ENCODE data around the gene OAS3.
"Not testable (repeated sequence)": the region's sequence is repeated elsewhere in the genome, so short reads cannot be mapped to it uniquely, and the experiment has no call there.

The OAS3 gene

DNA sequence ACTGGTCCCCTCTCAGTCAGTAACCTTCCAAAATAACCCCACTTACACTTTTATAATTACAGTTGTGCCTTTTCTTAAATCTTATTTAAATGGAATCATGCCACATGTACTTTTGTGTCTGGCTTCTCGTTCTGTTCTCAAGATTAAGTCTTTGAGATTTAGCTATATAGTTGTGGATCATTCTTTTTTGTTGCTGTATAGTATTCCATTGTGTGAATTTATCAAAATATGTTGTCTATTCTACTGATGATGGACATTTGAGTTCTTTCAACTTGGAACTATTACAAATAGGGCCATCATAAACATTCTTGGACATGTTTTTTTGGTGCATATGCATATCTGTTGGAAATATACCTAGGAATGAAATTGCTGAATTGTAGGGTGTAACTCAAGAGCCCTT is 9.0 kb downstream of the OAS3 start:
- Histone ChIP-seq H3K79me2 (ENCODE audit: low read length) (no peaks in the 10 kb centered on the region), H3K9ac (ENCODE audit: low read length) (no peak overlapping the region), H3K4me3 (ENCODE audit: low read length) (no peak overlapping the region), H4K20me1 (ENCODE audit: insufficient read depth, low read length) (no peaks in the 10 kb centered on the region), H3K9me3 (ENCODE audit: insufficient read depth, low read length) (no peaks in the 10 kb centered on the region), H2AFZ (ENCODE audit: low read depth, low read length) (no peak overlapping the region), H3K4me1 (ENCODE audit: low read length) (no peaks in the 10 kb centered on the region), H3K27ac (ENCODE audit: low read length) (no peak overlapping the region), H3K4me2 (ENCODE audit: low read length) (no peak overlapping the region), H3K27me3 (ENCODE audit: low read depth, low read length) (no peaks in the 10 kb centered on the region), H3K36me3 (replicated peaks; ENCODE audit: low read depth, low read length) (peaks cover 13% of the 10 kb centered on the region)
- TF ChIP-seq, protein P1, sequence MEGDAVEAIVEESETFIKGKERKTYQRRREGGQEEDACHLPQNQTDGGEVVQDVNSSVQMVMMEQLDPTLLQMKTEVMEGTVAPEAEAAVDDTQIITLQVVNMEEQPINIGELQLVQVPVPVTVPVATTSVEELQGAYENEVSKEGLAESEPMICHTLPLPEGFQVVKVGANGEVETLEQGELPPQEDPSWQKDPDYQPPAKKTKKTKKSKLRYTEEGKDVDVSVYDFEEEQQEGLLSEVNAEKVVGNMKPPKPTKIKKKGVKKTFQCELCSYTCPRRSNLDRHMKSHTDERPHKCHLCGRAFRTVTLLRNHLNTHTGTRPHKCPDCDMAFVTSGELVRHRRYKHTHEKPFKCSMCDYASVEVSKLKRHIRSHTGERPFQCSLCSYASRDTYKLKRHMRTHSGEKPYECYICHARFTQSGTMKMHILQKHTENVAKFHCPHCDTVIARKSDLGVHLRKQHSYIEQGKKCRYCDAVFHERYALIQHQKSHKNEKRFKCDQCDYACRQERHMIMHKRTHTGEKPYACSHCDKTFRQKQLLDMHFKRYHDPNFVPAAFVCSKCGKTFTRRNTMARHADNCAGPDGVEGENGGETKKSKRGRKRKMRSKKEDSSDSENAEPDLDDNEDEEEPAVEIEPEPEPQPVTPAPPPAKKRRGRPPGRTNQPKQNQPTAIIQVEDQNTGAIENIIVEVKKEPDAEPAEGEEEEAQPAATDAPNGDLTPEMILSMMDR (IDR thresholded peaks at IDR 0.05; ENCODE audit: low read depth, low read length): no peak
- TF ChIP-seq EZH2phosphoT487 (IDR thresholded peaks at IDR 0.05; ENCODE audit: low read depth): no peak

DNA sequence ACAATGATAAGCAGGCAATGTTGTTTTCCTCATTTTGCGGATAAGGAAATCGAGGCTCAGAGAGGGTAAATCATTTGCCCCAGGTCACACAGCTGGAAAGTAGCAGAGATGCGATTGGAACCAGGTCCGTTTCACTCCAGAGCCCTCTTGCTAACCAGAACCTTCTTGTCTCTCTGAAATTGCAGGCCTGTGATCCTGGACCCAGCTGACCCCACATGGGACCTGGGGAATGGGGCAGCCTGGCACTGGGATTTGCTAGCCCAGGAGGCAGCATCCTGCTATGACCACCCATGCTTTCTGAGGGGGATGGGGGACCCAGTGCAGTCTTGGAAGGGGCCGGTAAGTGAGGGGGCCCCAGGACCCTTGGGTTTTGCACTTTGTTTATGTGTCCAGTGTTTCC is 9.5 kb downstream of the OAS3 start:
- Histone ChIP-seq H3K36me3 (replicated peaks; ENCODE audit: low read depth, low read length) (peaks cover 13% of the 10 kb centered on the region), H2AFZ (ENCODE audit: low read depth, low read length) (no peak overlapping the region), H3K4me2 (ENCODE audit: low read length) (no peak overlapping the region), H3K79me2 (ENCODE audit: low read length) (no peaks in the 10 kb centered on the region), H3K4me3 (ENCODE audit: low read length) (no peak overlapping the region), H3K27me3 (ENCODE audit: low read depth, low read length) (no peaks in the 10 kb centered on the region), H3K9ac (ENCODE audit: low read length) (no peak overlapping the region), H3K4me1 (ENCODE audit: low read length) (no peaks in the 10 kb centered on the region), H4K20me1 (ENCODE audit: insufficient read depth, low read length) (no peaks in the 10 kb centered on the region), H3K27ac (ENCODE audit: low read length) (no peak overlapping the region), H3K9me3 (ENCODE audit: insufficient read depth, low read length) (no peaks in the 10 kb centered on the region)
- TF ChIP-seq, protein P1 (IDR thresholded peaks at IDR 0.05; ENCODE audit: low read depth, low read length): no peak
- no peak for TF ChIP-seq EZH2phosphoT487 (IDR thresholded peaks at IDR 0.05; ENCODE audit: low read depth)

DNA sequence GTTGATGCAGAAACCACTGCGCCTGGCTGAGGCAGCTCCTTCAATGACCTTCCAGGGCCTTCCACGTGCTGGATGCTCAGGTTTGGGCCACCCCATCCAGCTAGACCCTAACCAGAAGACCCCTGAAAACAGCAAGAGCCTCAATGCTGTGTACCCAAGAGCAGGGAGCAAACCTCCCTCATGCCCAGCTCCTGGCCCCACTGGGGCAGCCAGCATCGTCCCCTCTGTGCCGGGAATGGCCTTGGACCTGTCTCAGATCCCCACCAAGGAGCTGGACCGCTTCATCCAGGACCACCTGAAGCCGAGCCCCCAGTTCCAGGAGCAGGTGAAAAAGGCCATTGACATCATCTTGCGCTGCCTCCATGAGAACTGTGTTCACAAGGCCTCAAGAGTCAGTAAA is 10.5 kb downstream of the OAS3 start:
- Histone ChIP-seq H3K27ac (ENCODE audit: low read length) (no peak overlapping the region), H4K20me1 (ENCODE audit: insufficient read depth, low read length) (no peaks in the 10 kb centered on the region), H3K27me3 (ENCODE audit: low read depth, low read length) (no peaks in the 10 kb centered on the region), H3K36me3 (replicated peaks; ENCODE audit: low read depth, low read length) (peaks cover 13% of the 10 kb centered on the region), H3K79me2 (ENCODE audit: low read length) (no peaks in the 10 kb centered on the region), H3K9me3 (ENCODE audit: insufficient read depth, low read length) (no peaks in the 10 kb centered on the region), H3K4me1 (ENCODE audit: low read length) (no peaks in the 10 kb centered on the region), H3K4me2 (ENCODE audit: low read length) (no peak overlapping the region), H3K4me3 (ENCODE audit: low read length) (no peak overlapping the region), H3K9ac (ENCODE audit: low read length) (no peak overlapping the region), H2AFZ (ENCODE audit: low read depth, low read length) (no peak overlapping the region)
- TF ChIP-seq, protein P1 (IDR thresholded peaks at IDR 0.05; ENCODE audit: low read depth, low read length): no peak
- TF ChIP-seq EZH2phosphoT487 (IDR thresholded peaks at IDR 0.05; ENCODE audit: low read depth): no peak

DNA sequence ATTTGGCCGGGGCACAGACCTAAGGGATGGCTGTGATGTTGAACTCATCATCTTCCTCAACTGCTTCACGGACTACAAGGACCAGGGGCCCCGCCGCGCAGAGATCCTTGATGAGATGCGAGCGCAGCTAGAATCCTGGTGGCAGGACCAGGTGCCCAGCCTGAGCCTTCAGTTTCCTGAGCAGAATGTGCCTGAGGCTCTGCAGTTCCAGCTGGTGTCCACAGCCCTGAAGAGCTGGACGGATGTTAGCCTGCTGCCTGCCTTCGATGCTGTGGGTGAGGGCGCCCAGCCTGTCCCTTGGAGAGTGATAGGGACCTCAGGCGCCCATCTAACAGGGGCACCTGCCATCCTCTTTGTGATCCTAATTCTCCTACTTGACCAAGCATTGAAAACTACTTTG is 12.4 kb downstream of the OAS3 start:
- H3K79me2 ChIP-seq (ENCODE audit: low read length): no peaks in the 10 kb centered on the region
- no peaks in the 10 kb centered on the region for H3K27me3 ChIP-seq (ENCODE audit: low read depth, low read length)

DNA sequence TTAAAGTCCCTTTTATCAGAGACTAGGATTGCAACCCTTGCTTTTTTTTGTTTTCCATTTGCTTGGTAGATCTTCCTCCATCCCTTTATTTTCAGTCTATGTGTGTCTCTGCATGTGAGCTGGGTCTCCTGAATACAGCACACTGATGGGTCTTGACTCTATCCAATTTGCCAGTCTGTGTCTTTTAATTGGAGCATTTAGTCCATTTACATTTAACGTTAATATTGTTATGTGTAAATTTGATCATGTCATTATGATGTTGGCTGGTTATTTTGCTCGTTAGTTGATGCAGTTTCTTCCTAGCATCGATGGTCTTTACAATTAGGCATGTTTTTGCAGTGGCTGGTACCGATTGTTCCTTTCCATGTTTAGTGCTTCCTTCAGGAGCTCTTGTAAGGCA is 18.9 kb downstream of the OAS3 start:
- H3K79me2 ChIP-seq (ENCODE audit: low read length); H3K4me2 ChIP-seq (ENCODE audit: low read length); H3K4me1 ChIP-seq (ENCODE audit: low read length); H3K9me3 ChIP-seq (ENCODE audit: insufficient read depth, low read length); H2AFZ ChIP-seq (ENCODE audit: low read depth, low read length); H3K27me3 ChIP-seq (ENCODE audit: low read depth, low read length); H3K9ac ChIP-seq (ENCODE audit: low read length); H3K27ac ChIP-seq (ENCODE audit: low read length); H3K4me3 ChIP-seq (ENCODE audit: low read length); H4K20me1 ChIP-seq (ENCODE audit: insufficient read depth, low read length): not testable (repeated sequence)
- peaks cover 10% of the 10 kb centered on the region for H3K36me3 ChIP-seq (replicated peaks; ENCODE audit: low read depth, low read length)

More for the DNA sequence above, 12.4 kb downstream of the OAS3 start:
- Histone ChIP-seq H2AFZ (ENCODE audit: low read depth, low read length) (no peak overlapping the region), H3K9me3 (ENCODE audit: insufficient read depth, low read length) (no peaks in the 10 kb centered on the region), H3K4me2 (ENCODE audit: low read length) (no peak overlapping the region), H3K27ac (ENCODE audit: low read length) (no peak overlapping the region), H3K4me3 (ENCODE audit: low read length) (no peak overlapping the region), H3K36me3 (replicated peaks; ENCODE audit: low read depth, low read length) (peaks cover 10% of the 10 kb centered on the region), H3K4me1 (ENCODE audit: low read length) (no peaks in the 10 kb centered on the region), H4K20me1 (ENCODE audit: insufficient read depth, low read length) (no peaks in the 10 kb centered on the region), H3K9ac (ENCODE audit: low read length) (no peak overlapping the region)
- TF ChIP-seq EZH2phosphoT487 (IDR thresholded peaks at IDR 0.05; ENCODE audit: low read depth): no peak
- TF ChIP-seq, protein P1 (IDR thresholded peaks at IDR 0.05; ENCODE audit: low read depth, low read length): no peak

Measured in OCI-LY3 (cell line).